CD4-positive, alpha-beta T cell treated with Interleukin-17A for 1 hour (primary cell): ENCODE data around the gene MMP13.
A peak's percentile ranks its signal among the peaks of the same experiment; 100 is the strongest.
"Not testable (repeated sequence)": the region's sequence is repeated elsewhere in the genome, so short reads cannot be mapped to it uniquely, and the experiment has no call there.

ENCODE experiments used
- DNase-seq: peaks from one replicate; pipeline ENCODE4 v3.0.0-alpha.2; 2020

MMP13 gene

DNA sequence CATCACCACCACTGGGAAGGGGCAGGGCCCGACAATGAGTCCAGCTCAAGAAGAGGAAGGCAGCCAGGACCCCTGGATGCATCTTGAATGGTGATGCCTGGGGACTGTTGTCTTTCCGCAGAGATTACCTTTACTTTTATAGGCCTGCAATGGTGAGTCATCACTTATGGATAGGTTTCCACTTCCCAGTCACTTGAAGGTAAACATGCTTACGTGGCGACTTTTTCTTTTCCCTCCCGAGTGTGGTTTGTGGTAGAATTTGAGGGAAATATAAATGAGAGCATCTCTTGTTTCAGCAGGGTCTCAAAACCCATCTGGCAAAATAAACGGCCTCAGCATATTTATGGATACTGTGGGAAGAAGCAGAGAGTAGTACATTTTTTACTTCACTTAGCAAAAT lies at the start of gene MMP13:
MMP13 (minus strand) TSS at position 109 of the 400 bp plus-strand sequence; CDS start at position 82, 27 bp downstream.
- DNase-seq, result no peak

DNA sequence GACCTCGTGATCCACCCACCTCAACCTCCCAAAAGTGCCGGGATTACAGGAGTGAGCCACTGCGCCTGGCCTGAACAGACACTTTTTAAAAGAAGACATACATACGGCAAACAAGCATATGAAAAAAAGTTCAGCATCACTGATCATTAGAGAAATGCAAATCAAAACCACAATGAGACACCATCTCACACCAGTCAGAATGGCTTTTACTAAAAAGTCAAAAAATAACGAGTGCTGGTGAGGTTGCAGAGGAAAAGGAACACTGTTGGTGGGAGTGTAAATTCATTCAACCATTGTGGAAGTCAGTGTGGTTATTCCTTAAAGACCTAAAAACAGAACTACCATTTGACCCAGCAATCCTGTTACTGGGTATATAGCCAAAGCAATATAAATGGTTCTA lies 48.7 kb upstream of the MMP13 start:
- not testable (repeated sequence) for DNase-seq

GRCh38 chr11:102994105-102994504 lies 38.6 kb upstream of the MMP13 start:
- DNase-seq, result no peak

GRCh38 chr11:102991776-102992175 lies 36.2 kb upstream of the MMP13 start:
- no peak for DNase-seq

DNA sequence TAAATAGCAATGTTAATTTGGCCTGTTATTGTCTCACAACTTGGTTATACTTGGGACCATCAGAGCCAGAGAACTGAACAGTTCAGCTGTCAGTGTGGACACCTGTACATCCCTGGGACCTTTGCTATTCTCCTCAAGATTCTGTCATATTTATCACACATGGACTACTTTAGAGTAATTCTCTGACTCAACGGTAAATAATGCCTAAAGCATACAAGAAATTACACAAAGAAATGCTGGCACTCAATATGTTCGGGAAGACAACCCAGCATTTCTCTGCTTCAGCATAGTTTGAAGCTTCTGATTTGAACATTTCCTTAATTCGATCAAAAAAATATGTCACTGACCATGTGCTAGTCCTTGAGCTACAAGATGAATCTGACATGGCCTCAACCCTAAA lies 34.6 kb upstream of the MMP13 start:
- DNase-seq, result no peak

- DNase-seq, result no peak
Measured at GRCh38 chr11:102989379-102990047, 34.0 kb upstream of the MMP13 start.

- DNase-seq, result no peak
Measured at GRCh38 chr11:102986815-102987214, 31.3 kb upstream of the MMP13 start.

DNA sequence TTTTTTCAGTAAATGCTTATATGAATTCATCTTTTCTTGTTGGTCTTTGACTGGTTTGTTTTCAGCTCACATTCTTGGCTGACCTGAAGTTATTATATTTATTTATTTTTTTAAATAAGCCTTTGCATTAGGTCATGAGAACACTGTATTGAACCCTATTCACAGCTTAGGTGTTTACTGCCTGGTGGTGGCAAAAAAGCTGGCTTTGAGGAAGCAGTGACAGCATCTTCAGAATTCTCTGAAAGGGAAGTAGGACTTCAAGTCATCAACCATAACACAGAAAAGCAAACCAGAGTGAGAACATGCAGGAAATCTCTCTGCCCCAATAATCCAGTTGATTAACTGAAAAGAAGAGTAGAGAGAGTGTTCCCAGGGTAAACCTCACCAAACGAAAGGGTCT lies 30.3 kb upstream of the MMP13 start:
- DNase-seq, result no peak

- no peak for DNase-seq
Measured at GRCh38 chr11:102983486-102983885, 28.0 kb upstream of the MMP13 start.

- DNase-seq, result no peak
Measured at GRCh38 chr11:102981324-102981910, 25.9 kb upstream of the MMP13 start.

DNA sequence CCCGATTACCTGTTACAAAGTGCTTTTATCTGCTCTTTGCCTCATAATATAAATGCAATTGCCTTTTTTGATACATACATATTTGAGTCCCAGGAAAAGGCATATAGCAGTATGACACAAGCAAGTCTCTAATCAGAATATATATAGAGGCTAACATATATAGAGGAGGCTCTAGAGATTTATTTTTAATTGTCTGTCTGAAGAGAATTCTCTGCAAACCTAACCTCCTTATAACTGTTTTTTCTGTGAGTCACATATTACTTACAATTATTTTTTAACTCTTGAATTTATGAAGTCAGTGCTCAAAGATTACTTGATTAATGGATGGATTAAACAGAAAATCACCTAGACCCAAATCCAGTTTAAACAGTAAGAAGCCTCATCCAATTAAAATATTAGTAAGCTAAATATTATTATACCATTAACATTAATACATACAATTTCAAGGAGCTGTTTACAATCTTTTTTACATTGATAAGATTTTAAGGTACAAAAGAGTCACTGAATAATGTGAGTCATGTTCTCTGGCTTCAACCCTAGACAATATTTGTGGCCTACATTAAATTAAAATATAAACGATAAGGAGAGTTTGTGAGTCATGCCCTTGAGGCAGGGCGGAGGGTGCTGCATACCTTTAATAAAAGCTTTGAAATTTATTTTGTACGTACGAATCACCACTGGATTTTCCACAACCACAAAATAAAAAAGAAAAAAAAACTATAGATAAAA lies 19.2 kb upstream of the MMP13 start:
- no peak for DNase-seq

DNA sequence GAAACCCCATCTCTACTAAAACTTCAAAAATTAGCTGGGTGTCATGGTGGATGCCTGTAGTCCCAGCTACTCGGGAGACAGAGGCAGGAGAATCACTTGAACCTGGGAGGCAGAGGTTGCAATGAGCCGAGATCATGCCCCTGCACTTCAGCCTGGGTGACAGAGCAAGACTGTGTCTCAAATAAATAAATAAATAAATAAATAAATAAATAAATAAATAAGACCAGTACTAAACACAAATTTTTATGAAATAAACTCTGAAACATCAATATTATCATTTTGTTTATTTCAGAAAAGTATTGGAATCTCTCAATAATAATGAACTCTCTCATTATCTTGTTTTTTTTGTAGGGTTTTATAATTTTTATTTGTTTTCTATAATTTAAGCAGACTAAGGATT lies 18.2 kb upstream of the MMP13 start:
- not testable (repeated sequence) for DNase-seq

- no peak for DNase-seq
Measured at GRCh38 chr11:102972853-102973252, 17.3 kb upstream of the MMP13 start.

DNA sequence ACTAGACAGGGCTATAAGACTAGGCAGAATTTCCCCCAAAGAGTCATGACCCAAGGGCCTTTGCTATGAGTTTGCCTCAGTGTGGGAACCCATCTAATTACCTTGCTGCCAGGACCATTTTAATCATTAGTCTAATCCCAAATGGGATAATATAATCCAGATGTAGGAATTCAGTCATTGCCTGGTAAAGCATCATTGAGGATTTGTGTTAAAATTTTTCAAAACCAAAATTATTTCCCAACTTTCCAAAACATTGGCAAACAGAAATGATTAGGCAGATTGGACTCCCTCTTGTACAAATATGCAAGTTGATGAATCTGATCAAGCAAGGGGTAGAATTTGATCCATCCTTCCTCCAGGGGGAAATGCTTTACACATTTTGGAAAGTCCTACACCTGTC lies 16.2 kb upstream of the MMP13 start:
- DNase-seq, result no peak

- DNase-seq, result no peak
Measured at GRCh38 chr11:102967497-102967896, 12.0 kb upstream of the MMP13 start.

DNA sequence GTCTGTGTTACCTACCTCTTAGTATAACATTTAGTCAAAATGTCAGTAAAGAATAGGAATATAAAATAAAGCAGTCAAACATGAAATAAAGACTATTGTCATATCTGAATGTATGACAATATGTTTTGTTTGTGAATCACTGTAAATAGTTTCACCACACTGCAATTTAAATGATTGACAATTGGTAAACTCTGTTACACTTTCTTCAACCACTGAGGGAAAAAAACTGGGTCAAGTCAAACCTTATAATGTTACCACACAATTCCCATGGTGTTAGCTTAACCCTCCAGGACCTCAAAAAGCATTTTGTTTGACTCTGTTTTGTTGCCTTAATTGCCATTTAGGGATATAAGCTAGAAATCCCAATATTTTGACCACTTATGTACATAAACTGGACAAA lies 10.5 kb upstream of the MMP13 start:
- no peak for DNase-seq

- no peak for DNase-seq
Measured at GRCh38 chr11:102964867-102965266, 9.3 kb upstream of the MMP13 start.

DNA sequence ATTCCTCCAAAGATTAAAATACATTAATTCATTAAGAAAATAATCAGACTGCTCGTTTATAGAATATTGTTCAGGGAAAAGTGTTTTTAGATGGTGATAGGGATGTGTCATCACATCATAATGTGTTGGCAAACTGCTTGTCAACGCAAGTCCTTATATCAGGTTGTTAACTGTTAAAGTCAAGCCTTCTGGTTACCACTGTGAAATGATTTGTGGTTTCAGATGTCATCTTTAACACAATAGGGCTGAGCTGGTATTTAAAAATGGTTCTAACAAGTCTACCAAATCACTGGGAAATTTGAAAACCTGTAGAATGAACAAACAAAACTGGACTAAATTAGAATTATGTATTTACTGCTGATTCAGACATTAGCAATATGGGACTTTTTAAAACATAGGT lies 2.4 kb upstream of the MMP13 start:
- no peak for DNase-seq

GRCh38 chr11:102950622-102951081 lies 4.9 kb downstream of the MMP13 start:
- DNase-seq, result no peak

DNA sequence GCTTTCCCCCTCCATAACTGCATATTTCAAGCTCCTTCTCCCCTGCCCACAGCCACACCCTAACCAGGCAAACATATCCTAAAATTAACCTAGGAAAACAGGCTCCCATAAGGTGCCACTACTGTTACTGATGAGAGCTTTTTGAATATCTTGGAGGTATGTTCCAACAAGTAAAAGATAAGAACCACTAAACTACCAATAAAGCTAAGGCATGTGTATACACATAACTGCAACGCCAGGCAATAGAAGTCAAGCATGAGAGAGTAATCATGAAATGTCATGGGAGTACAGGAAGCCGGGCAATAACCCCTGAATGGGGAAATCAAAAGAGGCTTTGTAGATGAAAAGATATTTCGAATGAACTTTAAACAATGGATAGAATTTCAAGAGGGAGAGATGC lies 9.3 kb downstream of the MMP13 start:
- no peak for DNase-seq

- peak; percentile 50 for DNase-seq
Measured at GRCh38 chr11:102940714-102941588, 14.6 kb downstream of the MMP13 start.

DNA sequence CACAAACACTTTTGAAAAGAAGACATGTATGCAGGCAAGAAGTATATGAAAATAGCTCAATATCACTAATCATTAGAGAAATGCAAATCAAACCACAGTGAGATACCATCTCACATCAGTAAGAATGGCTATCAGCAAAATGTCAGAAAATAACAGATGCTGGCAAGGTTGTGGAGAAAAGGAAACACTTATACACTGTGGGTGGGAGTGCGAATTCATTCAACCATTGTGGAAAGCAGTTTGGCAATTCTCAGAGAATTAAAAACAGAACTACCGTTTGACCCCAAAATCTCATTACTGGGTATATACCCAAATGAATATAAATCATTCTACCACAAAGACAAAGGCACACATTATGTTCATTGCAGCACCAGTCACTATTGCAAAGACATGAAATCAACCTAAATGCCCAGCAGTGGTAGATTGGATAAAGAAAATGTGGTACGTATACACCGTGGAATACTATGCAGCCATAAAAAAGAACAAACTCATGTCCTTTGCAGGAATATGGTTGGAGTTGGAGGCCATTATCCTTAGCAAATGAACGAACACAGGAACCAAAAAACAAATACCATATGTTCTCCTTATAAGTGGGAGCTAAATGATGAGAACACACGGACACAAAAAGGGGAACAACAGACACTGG lies 18.5 kb downstream of the MMP13 start:
- no peak for DNase-seq

DNA sequence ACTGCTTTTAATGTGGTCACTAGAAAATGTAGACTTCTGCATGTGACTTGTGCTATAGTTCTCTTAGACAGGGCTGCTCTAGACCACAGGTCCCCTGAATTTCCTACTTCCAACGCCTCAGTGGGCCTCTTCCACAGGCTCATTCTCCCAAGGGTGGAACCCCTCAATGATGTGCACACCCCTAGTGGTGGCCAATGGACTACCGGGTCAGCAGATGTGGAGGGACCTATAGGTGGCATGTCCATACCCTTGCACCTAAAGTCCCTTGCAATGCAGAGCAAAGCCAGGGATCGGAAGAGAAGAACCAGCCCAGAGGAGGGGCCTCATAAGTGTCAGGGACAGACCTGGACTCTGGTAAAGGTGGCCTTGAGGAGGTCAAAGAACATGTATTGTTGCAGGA lies 20.0 kb downstream of the MMP13 start:
- DNase-seq, result no peak
